HAP-1 (cell line): ENCODE data around the gene TXNDC2.
"Not testable (repeated sequence)": the region's sequence is repeated elsewhere in the genome, so short reads cannot be mapped to it uniquely, and the experiment has no call there.

Experiments
- DNase-seq, 2 experiments: peaks; one replicate each; pipeline ENCODE4 v3.0.0-alpha.2; 2016 to 2020; ENCODE audit warnings: low spot score in 2 of 2
- H3K27me3 ChIP-seq: fragments of 250-450 bp; sonication (Bioruptor Pico); 2 replicates; pipeline ENCODE4 v1.5.1; 2020; ENCODE audit warnings: low read depth, mild to moderate bottlenecking, moderate library complexity
- H3K36me3 ChIP-seq: fragments of 250-450 bp; sonication (Bioruptor Pico); replicated peaks from 2 replicates; pipeline ENCODE4 v1.5.1; 2020; ENCODE audit warnings: mild to moderate bottlenecking
- H3K4me1 ChIP-seq: fragments of 250-450 bp; sonication (Bioruptor Pico); 2 replicates; pipeline ENCODE4 v1.5.1; 2020; ENCODE audit warnings: mild to moderate bottlenecking
- H3K4me3 ChIP-seq: fragments of 250-450 bp; sonication (Bioruptor Pico); 2 replicates; pipeline ENCODE4 v1.5.1; 2020; ENCODE audit warnings: mild to moderate bottlenecking, moderate library complexity
- H3K9me3 ChIP-seq: fragments of 250-450 bp; sonication (Bioruptor Pico); 2 replicates; pipeline ENCODE4 v1.5.1; 2020; ENCODE audit warnings: mild to moderate bottlenecking, moderate library complexity
- in situ Hi-C: fragments of 300-500 bp; cut with MboI; formaldehyde crosslinking; loops from 3 replicates; pipeline ENCODE4 v1.14.3; 2020; ENCODE audit warnings: low sequenced_read_pairs, inconsistent platforms, mixed read lengths

TXNDC2 gene

GRCh38 chr18:9884090-9884489 is 1.7 kb upstream of the TXNDC2 start:
- in situ Hi-C loops: no loop called here
- H3K36me3 ChIP-seq: no peaks in the 10 kb centered on the region
- H3K27me3 ChIP-seq: no peaks in the 10 kb centered on the region
- DNase-seq: no peak
- H3K4me1 ChIP-seq: no peaks in the 10 kb centered on the region
- H3K9me3 ChIP-seq: no peaks in the 10 kb centered on the region
- no peak overlapping the region for H3K4me3 ChIP-seq

GRCh38 chr18:9884532-9885140 is 1.1 kb upstream of the TXNDC2 start:
- H3K4me3 ChIP-seq: no peak overlapping the region
- DNase-seq: no peak
- H3K9me3 ChIP-seq: no peaks in the 10 kb centered on the region
- in situ Hi-C loops: no loop called here
- H3K4me1 ChIP-seq: no peaks in the 10 kb centered on the region
- no peaks in the 10 kb centered on the region for H3K36me3 ChIP-seq
- H3K27me3 ChIP-seq: no peaks in the 10 kb centered on the region

- H3K27me3 ChIP-seq: no peaks in the 10 kb centered on the region
- no peaks in the 10 kb centered on the region for H3K4me1 ChIP-seq
- no peak for DNase-seq
- no peak overlapping the region for H3K4me3 ChIP-seq
- no peaks in the 10 kb centered on the region for H3K36me3 ChIP-seq
- H3K9me3 ChIP-seq: no peaks in the 10 kb centered on the region
- in situ Hi-C loops: no loop called here
Observed at GRCh38 chr18:9886005-9886348, 204 bp downstream of the TXNDC2 start.

GRCh38 chr18:9887992-9888391 is 2.2 kb downstream of the TXNDC2 start:
- no peak for DNase-seq
- no peaks in the 10 kb centered on the region for H3K9me3 ChIP-seq
- no peaks in the 10 kb centered on the region for H3K27me3 ChIP-seq
- in situ Hi-C loops: no loop called here
- H3K4me3 ChIP-seq: no peak overlapping the region
- H3K4me1 ChIP-seq: no peaks in the 10 kb centered on the region
- H3K36me3 ChIP-seq: no peaks in the 10 kb centered on the region

- H3K4me3 ChIP-seq: no peak overlapping the region
- no peaks in the 10 kb centered on the region for H3K4me1 ChIP-seq
- DNase-seq: no peak
- in situ Hi-C loops: no loop called here
- no peaks in the 10 kb centered on the region for H3K9me3 ChIP-seq
- no peaks in the 10 kb centered on the region for H3K27me3 ChIP-seq
- no peaks in the 10 kb centered on the region for H3K36me3 ChIP-seq
Observed at GRCh38 chr18:9890196-9890595, 4.4 kb downstream of the TXNDC2 start.

- Histone ChIP-seq H3K36me3 (no peaks in the 10 kb centered on the region), H3K4me3 (no peak overlapping the region), H3K9me3 (no peaks in the 10 kb centered on the region), H3K4me1 (no peaks in the 10 kb centered on the region), H3K27me3 (no peaks in the 10 kb centered on the region)
- in situ Hi-C loops: no loop called here
- DNase-seq: no peak
Observed at GRCh38 chr18:9890957-9891356, 5.2 kb downstream of the TXNDC2 start.

GRCh38 chr18:9891515-9891914 is 5.7 kb downstream of the TXNDC2 start:
- DNase-seq, H3K27me3 ChIP-seq, H3K4me3 ChIP-seq, in situ Hi-C loops, H3K4me1 ChIP-seq, H3K36me3 ChIP-seq, H3K9me3 ChIP-seq: not testable (repeated sequence)

DNA sequence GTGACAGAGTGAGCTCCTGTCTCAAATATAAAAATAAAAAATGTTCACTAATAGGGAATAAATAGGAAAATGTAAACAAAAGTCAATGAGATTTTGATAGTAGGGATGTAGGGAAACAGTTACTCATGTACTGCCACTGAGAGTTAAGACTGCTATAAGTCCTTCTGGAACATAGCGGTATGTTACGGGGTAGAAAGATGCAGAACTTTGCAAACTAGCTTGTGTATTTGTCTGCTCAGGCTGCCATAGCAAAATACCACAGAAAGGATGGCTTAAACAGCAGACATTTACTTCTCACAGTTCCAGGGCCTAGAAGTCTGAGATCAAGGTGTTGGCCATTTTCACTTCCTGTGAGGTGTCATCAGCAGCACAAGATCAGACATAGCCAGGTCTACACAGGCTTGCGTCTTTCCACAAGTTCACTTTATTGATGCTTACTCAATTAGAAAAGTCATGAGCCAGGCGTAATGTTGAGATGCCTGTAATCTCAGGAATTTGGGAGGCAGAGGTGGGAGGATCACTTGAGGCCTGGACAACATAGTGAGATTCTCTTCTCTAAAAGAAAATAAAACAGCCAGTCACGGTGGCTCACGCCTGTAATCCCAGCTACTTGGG is 8.8 kb downstream of the TXNDC2 start:
- Histone ChIP-seq H3K9me3 (no peaks in the 10 kb centered on the region), H3K36me3 (no peaks in the 10 kb centered on the region), H3K4me3 (no peak overlapping the region), H3K27me3 (no peaks in the 10 kb centered on the region), H3K4me1 (no peaks in the 10 kb centered on the region)
- DNase-seq: no peak
- in situ Hi-C loops: no loop called here

- H3K36me3 ChIP-seq: no peaks in the 10 kb centered on the region
- H3K27me3 ChIP-seq: no peaks in the 10 kb centered on the region
- DNase-seq: no peak
- H3K4me1 ChIP-seq: no peaks in the 10 kb centered on the region
- in situ Hi-C loops: no loop called here
- no peaks in the 10 kb centered on the region for H3K9me3 ChIP-seq
- no peak overlapping the region for H3K4me3 ChIP-seq
Observed at GRCh38 chr18:9897129-9897528, 11.4 kb downstream of the TXNDC2 start.

DNA sequence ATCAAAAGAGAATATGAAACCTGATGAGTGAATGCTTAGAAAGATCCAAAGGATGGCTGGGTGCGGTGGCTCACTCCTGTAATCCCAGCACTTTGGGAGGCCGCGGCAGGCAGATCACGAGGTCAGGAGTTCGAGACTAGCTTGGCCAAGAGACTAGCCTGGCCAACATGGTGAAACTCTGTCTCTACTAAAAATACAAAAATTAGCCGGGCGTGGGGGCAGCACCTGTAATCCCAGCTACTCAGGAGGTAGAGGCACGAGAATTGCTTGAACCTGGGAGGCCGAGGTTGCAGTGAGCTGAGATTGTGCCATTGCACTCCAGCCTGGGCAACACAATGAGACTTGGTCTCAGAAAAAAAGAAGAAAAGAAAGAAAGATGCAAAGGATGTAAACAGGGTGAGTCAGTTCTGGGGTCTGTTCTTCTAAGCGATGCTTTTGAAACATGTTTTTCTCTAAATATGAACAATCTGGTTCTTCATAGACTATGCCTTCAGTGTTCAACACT is 12.1 kb downstream of the TXNDC2 start:
- H3K4me1 ChIP-seq, H3K36me3 ChIP-seq, H3K4me3 ChIP-seq, H3K27me3 ChIP-seq, in situ Hi-C loops, H3K9me3 ChIP-seq, DNase-seq: not testable (repeated sequence)

DNA sequence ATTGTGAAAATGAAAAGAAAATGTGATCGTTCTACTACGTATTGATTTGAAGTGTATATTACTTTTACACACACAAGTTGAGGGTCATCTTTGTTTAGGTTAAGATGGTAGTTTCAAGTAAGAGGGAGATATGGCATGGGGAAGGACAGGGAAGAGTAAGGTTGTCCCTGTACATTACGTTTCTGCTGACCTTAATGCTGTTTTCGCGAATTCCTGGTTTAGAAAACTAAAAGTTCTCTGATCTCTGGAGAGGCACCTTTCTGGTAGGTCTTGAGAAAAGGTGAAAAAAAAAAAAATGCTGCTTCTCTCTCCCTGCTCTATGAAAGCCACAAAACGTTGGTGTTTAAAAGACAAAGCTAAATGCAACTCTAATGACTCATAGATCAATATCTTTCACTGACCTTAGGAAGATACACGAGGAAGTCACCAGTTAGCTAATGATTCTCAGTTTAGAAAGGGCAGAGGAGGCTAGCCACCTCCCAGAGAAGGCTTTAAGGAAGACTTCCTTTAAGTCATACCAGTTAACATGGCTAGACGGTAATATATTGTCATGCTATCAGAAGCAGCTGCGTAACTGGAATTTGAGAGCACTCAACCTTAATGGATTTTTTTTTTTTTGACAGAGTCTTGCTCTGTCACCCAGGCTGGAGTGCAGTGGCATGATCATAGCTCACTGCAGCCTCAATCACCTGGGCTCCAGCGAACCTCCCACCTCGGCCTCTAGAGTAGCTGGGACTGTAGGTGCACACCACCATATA is 13.2 kb downstream of the TXNDC2 start:
- in situ Hi-C loops: no loop called here
- no peak overlapping the region for H3K4me3 ChIP-seq
- no peaks in the 10 kb centered on the region for H3K36me3 ChIP-seq
- no peaks in the 10 kb centered on the region for H3K27me3 ChIP-seq
- no peak for DNase-seq
- no peaks in the 10 kb centered on the region for H3K4me1 ChIP-seq
- H3K9me3 ChIP-seq: no peaks in the 10 kb centered on the region

GRCh38 chr18:9899550-9899930 is 13.8 kb downstream of the TXNDC2 start:
- in situ Hi-C loops, H3K4me1 ChIP-seq, H3K27me3 ChIP-seq: not testable (repeated sequence)

DNA sequence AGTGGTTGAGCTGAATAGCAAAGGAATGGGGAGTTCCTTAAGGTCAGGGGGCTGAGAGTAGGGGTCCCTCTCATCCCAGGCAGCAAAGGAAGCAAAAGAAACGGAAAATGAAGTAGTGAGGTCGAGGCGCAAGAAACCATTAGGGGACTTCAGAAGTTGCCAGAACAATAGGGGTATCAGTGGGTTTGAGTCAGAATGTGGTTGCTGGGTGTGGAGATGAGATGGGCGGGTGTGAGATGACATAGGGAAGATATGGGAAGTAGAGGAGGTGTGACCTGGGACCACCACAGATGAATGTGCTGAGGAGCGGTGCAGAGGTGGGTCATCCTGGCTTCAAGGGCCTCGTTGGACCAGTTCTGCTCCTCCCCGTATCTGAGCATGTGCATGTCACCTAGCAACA is 14.9 kb downstream of the TXNDC2 start:
- no peaks in the 10 kb centered on the region for H3K4me1 ChIP-seq
- DNase-seq: no peak

More at GRCh38 chr18:9899550-9899930, 13.8 kb downstream of the TXNDC2 start:
- not testable (repeated sequence) for H3K36me3 ChIP-seq, H3K9me3 ChIP-seq, DNase-seq, H3K4me3 ChIP-seq

GRCh38 chr18:9901377-9901776 is 15.6 kb downstream of the TXNDC2 start:
- in situ Hi-C loops: no loop called here
- H3K4me3 ChIP-seq: no peak overlapping the region
- H3K27me3 ChIP-seq: no peaks in the 10 kb centered on the region
- DNase-seq: no peak
- no peaks in the 10 kb centered on the region for H3K9me3 ChIP-seq
- no peaks in the 10 kb centered on the region for H3K36me3 ChIP-seq
- H3K4me1 ChIP-seq: no peaks in the 10 kb centered on the region

More for the DNA sequence above, 14.9 kb downstream of the TXNDC2 start:
- Histone ChIP-seq H3K36me3 (no peaks in the 10 kb centered on the region), H3K4me3 (no peak overlapping the region), H3K27me3 (no peaks in the 10 kb centered on the region), H3K9me3 (no peaks in the 10 kb centered on the region)
- in situ Hi-C loops: no loop called here
